Neural cell (in vitro differentiated cells): ENCODE results near the gene FZD8. TPM values are rescaled to one million over a fixed set of nuclear protein-coding genes. Genes with fewer than 3 reads are reported as not detected.

Experiments
- H2AFZ ChIP-seq: fragments of 200-600, 300-800 bp; sonication (generic), shearing (Covaris generic); 2 replicates; pipeline ENCODE4 v1.6.0; 2014; ENCODE audit warnings: low read depth, mild to moderate bottlenecking, antibody characterized with exemption, low read length, moderate library complexity
- H3F3A ChIP-seq: fragments of 200-600 bp; shearing (Covaris generic); 2 replicates; pipeline ENCODE4 v1.6.1; 2016; ENCODE audit warnings: mild to moderate bottlenecking, moderate library complexity, mixed read lengths, antibody characterized with exemption, low read length; ENCODE audit not compliant: insufficient read depth, poor library complexity, severe bottlenecking
- H3K27ac ChIP-seq: fragments of 200-600, 300-800 bp; sonication (generic), shearing (Covaris generic); 2 replicates; pipeline ENCODE4 v1.5.1; 2014; ENCODE audit warnings: mild to moderate bottlenecking, low read length, moderate library complexity
- H3K27me3 ChIP-seq: fragments of 300-800, 200-600 bp; sonication (generic), shearing (Covaris generic); 2 replicates; pipeline ENCODE4 v1.6.0; 2014; ENCODE audit warnings: mild to moderate bottlenecking, low read depth, low read length, moderate library complexity; ENCODE audit not compliant: insufficient read depth
- H3K36me3 ChIP-seq: fragments of 300-800, 200-600 bp; sonication (generic), shearing (Covaris generic); 2 replicates; pipeline ENCODE4 v1.5.1; 2014; ENCODE audit warnings: mild to moderate bottlenecking, antibody characterized with exemption, low read length, moderate library complexity; ENCODE audit not compliant: insufficient read depth
- H3K4me2 ChIP-seq: fragments of 300-800, 200-600 bp; sonication (generic), shearing (Covaris generic); 2 replicates; pipeline ENCODE4 v1.6.0; 2014; ENCODE audit warnings: mild to moderate bottlenecking, low read length
- H3K4me3 ChIP-seq: fragments of 300-800, 200-600 bp; sonication (generic), shearing (Covaris generic); 2 replicates; pipeline ENCODE4 v1.5.1; 2014; ENCODE audit warnings: mild to moderate bottlenecking, low read length, moderate library complexity
- H3K79me2 ChIP-seq: fragments of 200-600 bp; shearing (Covaris generic); replicated peaks from 2 replicates; pipeline ENCODE4 v1.6.0; 2014; ENCODE audit warnings: mild to moderate bottlenecking, low read length, moderate library complexity; ENCODE audit not compliant: insufficient read depth
- H3K9ac ChIP-seq: fragments of 300-800, 200-600 bp; sonication (generic), shearing (Covaris generic); 2 replicates; pipeline ENCODE4 v1.6.1; 2016; ENCODE audit warnings: mild to moderate bottlenecking, low read length, mixed read lengths
- H3K9me2 ChIP-seq: fragments of 200-600 bp; shearing (Covaris generic); 2 replicates; pipeline ENCODE4 v1.6.1; 2016; ENCODE audit warnings: mild to moderate bottlenecking, low read length, mixed read lengths; ENCODE audit not compliant: insufficient read depth
- H3K9me3 ChIP-seq: fragments of 200-600, 300-800 bp; sonication (generic), shearing (Covaris generic); 2 replicates; pipeline ENCODE4 v1.6.1; 2016; ENCODE audit warnings: mild to moderate bottlenecking, mixed run types, low read length, moderate library complexity, mixed read lengths
- H4K20me1 ChIP-seq: fragments of 200-600 bp; shearing (Covaris generic); 2 replicates; pipeline ENCODE4 v1.6.1; 2016; ENCODE audit warnings: mild to moderate bottlenecking, mixed run types; ENCODE audit not compliant: insufficient read depth
- EP300 ChIP-seq: fragments of 450-650 bp; conservative IDR thresholded peaks from 2 replicates; pipeline ENCODE4 v1.6.1; 2014; ENCODE audit warnings: antibody characterized with exemption, mild to moderate bottlenecking, moderate library complexity; ENCODE audit not compliant: poor library complexity, severe bottlenecking
- EZH2 ChIP-seq: fragments of 200-600, 300-800 bp; shearing (Covaris generic), sonication (generic); IDR thresholded peaks from 2 replicates; pipeline ENCODE4 v1.6.1; 2014; ENCODE audit warnings: antibody characterized with exemption, low read length, borderline replicate concordance, mild to moderate bottlenecking; ENCODE audit not compliant: insufficient read depth, poor library complexity, severe bottlenecking
- MXI1 ChIP-seq: fragments of 450-650 bp; conservative IDR thresholded peaks from 2 replicates; pipeline ENCODE4 v1.6.1; 2014; ENCODE audit warnings: antibody characterized with exemption, mild to moderate bottlenecking; ENCODE audit not compliant: poor library complexity, severe bottlenecking
- POLR2AphosphoS5 ChIP-seq: IDR thresholded peaks from 2 replicates; pipeline ENCODE4 v1.6.1; 2012
- RAD21 ChIP-seq: fragments of 450-650 bp; conservative IDR thresholded peaks from 2 replicates; pipeline ENCODE4 v1.6.1; 2014; ENCODE audit warnings: antibody characterized with exemption, mild to moderate bottlenecking, moderate library complexity
- SMC3 ChIP-seq: fragments of 450-650 bp; conservative IDR thresholded peaks from 2 replicates; pipeline ENCODE4 v1.6.1; 2014; ENCODE audit warnings: antibody characterized with exemption, mild to moderate bottlenecking, moderate library complexity; ENCODE audit not compliant: poor library complexity
- TAF1 ChIP-seq: IDR thresholded peaks from 2 replicates; pipeline ENCODE4 v1.6.1; 2012; ENCODE audit warnings: low read depth
- polyA plus RNA-seq: library from polyadenylated mRNA; depleted of rRNA; stranded (reverse); fragments of >200 nt; gene quantifications from 2 replicates; pipeline ENCODE4 v1.2.3, GENCODE V29; 2014
- TF ChIP-seq, protein P1 (sequence below): IDR thresholded peaks from 2 replicates; pipeline ENCODE4 v1.6.1; 2012; ENCODE audit warnings: borderline replicate concordance
- TF ChIP-seq, protein P2 (sequence below): fragments of 450-650 bp; IDR thresholded peaks from 2 replicates; pipeline ENCODE4 v1.5.1; 2014; ENCODE audit warnings: antibody characterized with exemption, mild to moderate bottlenecking, moderate library complexity; ENCODE audit not compliant: poor library complexity, severe bottlenecking

Gene FZD8
- polyA plus RNA-seq, 1 donor from 2014 or later = 1.6 TPM

DNA sequence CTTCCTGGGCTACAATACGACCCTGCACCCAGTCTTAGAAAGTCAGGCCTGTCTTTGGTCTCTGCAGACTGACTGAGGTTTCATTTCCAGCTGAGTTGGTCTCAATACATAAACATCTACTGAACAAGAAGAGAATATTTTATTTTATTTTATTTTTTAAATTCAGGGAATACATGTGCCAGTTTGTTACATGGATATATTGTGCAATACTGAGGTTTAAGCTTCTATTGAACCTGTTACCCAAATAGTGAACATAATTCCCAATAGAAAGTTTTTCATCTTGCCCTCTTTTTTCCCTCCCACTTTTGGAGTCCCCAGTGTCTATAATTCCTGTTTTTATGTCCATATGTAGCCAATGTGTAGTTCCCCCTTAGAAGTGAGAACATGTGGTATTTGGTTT, 10.7 kb downstream of the FZD8 start:
- TF ChIP-seq MXI1 (no peak), POLR2AphosphoS5 (no peak), SMC3 (no peak), EP300 (no peak), EZH2 (no peak), RAD21 (no peak), TAF1 (no peak)
- TF ChIP-seq, protein P1, sequence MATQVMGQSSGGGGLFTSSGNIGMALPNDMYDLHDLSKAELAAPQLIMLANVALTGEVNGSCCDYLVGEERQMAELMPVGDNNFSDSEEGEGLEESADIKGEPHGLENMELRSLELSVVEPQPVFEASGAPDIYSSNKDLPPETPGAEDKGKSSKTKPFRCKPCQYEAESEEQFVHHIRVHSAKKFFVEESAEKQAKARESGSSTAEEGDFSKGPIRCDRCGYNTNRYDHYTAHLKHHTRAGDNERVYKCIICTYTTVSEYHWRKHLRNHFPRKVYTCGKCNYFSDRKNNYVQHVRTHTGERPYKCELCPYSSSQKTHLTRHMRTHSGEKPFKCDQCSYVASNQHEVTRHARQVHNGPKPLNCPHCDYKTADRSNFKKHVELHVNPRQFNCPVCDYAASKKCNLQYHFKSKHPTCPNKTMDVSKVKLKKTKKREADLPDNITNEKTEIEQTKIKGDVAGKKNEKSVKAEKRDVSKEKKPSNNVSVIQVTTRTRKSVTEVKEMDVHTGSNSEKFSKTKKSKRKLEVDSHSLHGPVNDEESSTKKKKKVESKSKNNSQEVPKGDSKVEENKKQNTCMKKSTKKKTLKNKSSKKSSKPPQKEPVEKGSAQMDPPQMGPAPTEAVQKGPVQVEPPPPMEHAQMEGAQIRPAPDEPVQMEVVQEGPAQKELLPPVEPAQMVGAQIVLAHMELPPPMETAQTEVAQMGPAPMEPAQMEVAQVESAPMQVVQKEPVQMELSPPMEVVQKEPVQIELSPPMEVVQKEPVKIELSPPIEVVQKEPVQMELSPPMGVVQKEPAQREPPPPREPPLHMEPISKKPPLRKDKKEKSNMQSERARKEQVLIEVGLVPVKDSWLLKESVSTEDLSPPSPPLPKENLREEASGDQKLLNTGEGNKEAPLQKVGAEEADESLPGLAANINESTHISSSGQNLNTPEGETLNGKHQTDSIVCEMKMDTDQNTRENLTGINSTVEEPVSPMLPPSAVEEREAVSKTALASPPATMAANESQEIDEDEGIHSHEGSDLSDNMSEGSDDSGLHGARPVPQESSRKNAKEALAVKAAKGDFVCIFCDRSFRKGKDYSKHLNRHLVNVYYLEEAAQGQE = no peak
- TF ChIP-seq, protein P2, sequence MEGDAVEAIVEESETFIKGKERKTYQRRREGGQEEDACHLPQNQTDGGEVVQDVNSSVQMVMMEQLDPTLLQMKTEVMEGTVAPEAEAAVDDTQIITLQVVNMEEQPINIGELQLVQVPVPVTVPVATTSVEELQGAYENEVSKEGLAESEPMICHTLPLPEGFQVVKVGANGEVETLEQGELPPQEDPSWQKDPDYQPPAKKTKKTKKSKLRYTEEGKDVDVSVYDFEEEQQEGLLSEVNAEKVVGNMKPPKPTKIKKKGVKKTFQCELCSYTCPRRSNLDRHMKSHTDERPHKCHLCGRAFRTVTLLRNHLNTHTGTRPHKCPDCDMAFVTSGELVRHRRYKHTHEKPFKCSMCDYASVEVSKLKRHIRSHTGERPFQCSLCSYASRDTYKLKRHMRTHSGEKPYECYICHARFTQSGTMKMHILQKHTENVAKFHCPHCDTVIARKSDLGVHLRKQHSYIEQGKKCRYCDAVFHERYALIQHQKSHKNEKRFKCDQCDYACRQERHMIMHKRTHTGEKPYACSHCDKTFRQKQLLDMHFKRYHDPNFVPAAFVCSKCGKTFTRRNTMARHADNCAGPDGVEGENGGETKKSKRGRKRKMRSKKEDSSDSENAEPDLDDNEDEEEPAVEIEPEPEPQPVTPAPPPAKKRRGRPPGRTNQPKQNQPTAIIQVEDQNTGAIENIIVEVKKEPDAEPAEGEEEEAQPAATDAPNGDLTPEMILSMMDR = no peak
- no peaks in the 10 kb centered on the region for H3K79me2 ChIP-seq

DNA sequence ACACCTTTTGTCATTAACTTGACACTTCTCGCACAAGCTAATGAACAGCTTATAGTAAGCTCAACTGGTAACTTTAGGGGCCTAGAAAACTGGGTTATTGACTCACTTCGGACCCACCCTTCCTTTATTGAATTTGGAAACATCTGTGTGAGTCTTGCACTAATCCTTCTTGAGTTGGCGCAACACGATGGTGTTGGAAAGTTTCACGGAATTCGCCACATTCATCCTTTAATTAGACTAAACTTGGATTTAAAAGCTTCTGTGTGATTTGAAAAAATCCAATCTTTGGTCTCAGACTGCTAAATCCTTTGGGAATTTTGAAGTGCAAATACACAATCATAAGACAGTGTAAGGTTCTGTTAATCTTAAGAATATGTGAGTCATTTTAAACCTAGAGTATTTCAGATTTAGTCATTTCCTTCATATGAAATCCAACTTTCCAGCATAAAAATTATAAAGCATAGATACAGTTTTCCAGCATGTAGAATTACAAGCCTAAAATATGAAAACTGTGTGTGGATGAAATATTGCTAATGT, 15.1 kb downstream of the FZD8 start:
- no peak for TF ChIP-seq TAF1
- no peak for TF ChIP-seq MXI1
- TF ChIP-seq, protein P2 = no peak
- TF ChIP-seq EZH2 = no peak
- TF ChIP-seq EP300 = no peak
- TF ChIP-seq, protein P1 = no peak
- no peak for TF ChIP-seq RAD21
- TF ChIP-seq POLR2AphosphoS5 = no peak
- TF ChIP-seq SMC3 = no peak
- Histone ChIP-seq H3K4me2 (no peak overlapping the region), H3F3A (no peaks in the 10 kb centered on the region), H3K4me3 (no peak overlapping the region), H3K79me2 (no peaks in the 10 kb centered on the region), H3K36me3 (no peaks in the 10 kb centered on the region), H3K9me3 (no peaks in the 10 kb centered on the region), H3K27ac (no peak overlapping the region), H4K20me1 (no peaks in the 10 kb centered on the region), H3K27me3 (no peaks in the 10 kb centered on the region), H3K9me2 (no peaks in the 10 kb centered on the region), H3K9ac (no peak overlapping the region), H2AFZ (no peak overlapping the region)

More for the DNA sequence above, 10.7 kb downstream of the FZD8 start:
- Histone ChIP-seq H3K4me2 (no peak overlapping the region), H4K20me1 (no peaks in the 10 kb centered on the region), H3F3A (no peaks in the 10 kb centered on the region), H3K4me3 (no peak overlapping the region), H3K9ac (no peak overlapping the region), H3K27me3 (no peaks in the 10 kb centered on the region), H3K27ac (no peak overlapping the region), H3K9me3 (no peaks in the 10 kb centered on the region), H2AFZ (no peak overlapping the region), H3K9me2 (no peaks in the 10 kb centered on the region), H3K36me3 (no peaks in the 10 kb centered on the region)
